Measurements from ENCODE around the gene JUNB. TPM values are rescaled to one million over a fixed set of nuclear protein-coding genes. Genes with fewer than 3 reads are reported as not detected.

JUNB gene
- total RNA-seq, 1 donor from 2014 or later: 1.5 TPM

- no peak for TF ChIP-seq EZH2 (IDR thresholded peaks at IDR 0.05)
- TF ChIP-seq, protein P1, sequence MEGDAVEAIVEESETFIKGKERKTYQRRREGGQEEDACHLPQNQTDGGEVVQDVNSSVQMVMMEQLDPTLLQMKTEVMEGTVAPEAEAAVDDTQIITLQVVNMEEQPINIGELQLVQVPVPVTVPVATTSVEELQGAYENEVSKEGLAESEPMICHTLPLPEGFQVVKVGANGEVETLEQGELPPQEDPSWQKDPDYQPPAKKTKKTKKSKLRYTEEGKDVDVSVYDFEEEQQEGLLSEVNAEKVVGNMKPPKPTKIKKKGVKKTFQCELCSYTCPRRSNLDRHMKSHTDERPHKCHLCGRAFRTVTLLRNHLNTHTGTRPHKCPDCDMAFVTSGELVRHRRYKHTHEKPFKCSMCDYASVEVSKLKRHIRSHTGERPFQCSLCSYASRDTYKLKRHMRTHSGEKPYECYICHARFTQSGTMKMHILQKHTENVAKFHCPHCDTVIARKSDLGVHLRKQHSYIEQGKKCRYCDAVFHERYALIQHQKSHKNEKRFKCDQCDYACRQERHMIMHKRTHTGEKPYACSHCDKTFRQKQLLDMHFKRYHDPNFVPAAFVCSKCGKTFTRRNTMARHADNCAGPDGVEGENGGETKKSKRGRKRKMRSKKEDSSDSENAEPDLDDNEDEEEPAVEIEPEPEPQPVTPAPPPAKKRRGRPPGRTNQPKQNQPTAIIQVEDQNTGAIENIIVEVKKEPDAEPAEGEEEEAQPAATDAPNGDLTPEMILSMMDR (IDR thresholded peaks at IDR 0.05): peak; percentile 92
- Histone ChIP-seq H3K27me3 (peaks cover 21% of the 10 kb centered on the region), H4K20me1 (ENCODE audit: low read depth) (no peaks in the 10 kb centered on the region), H3K4me2 (peak overlapping the region; percentile 67), H3K9ac (no peak overlapping the region), H3K27ac (no peak overlapping the region), H3K4me1 (no peaks in the 10 kb centered on the region), H3K36me3 (no peaks in the 10 kb centered on the region), H2AFZ (replicated peaks) (peak overlapping the region; percentile 10), H3K79me2 (ENCODE audit: low read depth) (no peaks in the 10 kb centered on the region), H3K4me3 (peak overlapping the region; percentile 31), H3K9me3 (ENCODE audit: low read depth) (no peaks in the 10 kb centered on the region), H3F3A (ENCODE audit: low read depth) (peaks cover 19% of the 10 kb centered on the region)
- H3K27me3 Mint-ChIP-seq (ENCODE audit: insufficient read depth, low read depth): peaks cover 23% of the 10 kb centered on the region
- H3K4me1 Mint-ChIP-seq: peaks cover 8% of the 10 kb centered on the region
- H3K9me3 Mint-ChIP-seq: peaks cover 8% of the 10 kb centered on the region
- H3K36me3 Mint-ChIP-seq: peaks cover 4% of the 10 kb centered on the region
- DNase-seq (ENCODE audit: low spot score): peak; percentile 90
- peak overlapping the region; percentile 80 for H3K4me3 Mint-ChIP-seq
- no peak overlapping the region for H3K27ac Mint-ChIP-seq
Measured at GRCh38 chr19:12757544-12758274, 33.6 kb upstream of the JUNB start.

- Mint-ChIP-seq H3K36me3 (peaks cover 4% of the 10 kb centered on the region), H3K9me3 (peaks cover 8% of the 10 kb centered on the region), H3K27me3 (ENCODE audit: insufficient read depth, low read depth) (peaks cover 7% of the 10 kb centered on the region), H3K4me1 (peaks cover 8% of the 10 kb centered on the region), H3K27ac (no peak overlapping the region), H3K4me3 (no peak overlapping the region)
- H3K36me3 ChIP-seq: no peaks in the 10 kb centered on the region
- peaks cover 19% of the 10 kb centered on the region for H3F3A ChIP-seq (ENCODE audit: low read depth)
- DNase-seq (ENCODE audit: low spot score): no peak
- H2AFZ ChIP-seq (replicated peaks): no peak overlapping the region
- no peak overlapping the region for H3K4me3 ChIP-seq
- no peak overlapping the region for H3K9ac ChIP-seq
- H3K79me2 ChIP-seq (ENCODE audit: low read depth): no peaks in the 10 kb centered on the region
- no peaks in the 10 kb centered on the region for H3K4me1 ChIP-seq
- H3K27me3 ChIP-seq: peaks cover 5% of the 10 kb centered on the region
- no peak overlapping the region for H3K27ac ChIP-seq
- no peaks in the 10 kb centered on the region for H4K20me1 ChIP-seq (ENCODE audit: low read depth)
- no peaks in the 10 kb centered on the region for H3K9me3 ChIP-seq (ENCODE audit: low read depth)
- TF ChIP-seq EZH2 (IDR thresholded peaks at IDR 0.05) (no peak), EZH2phosphoT487 (IDR thresholded peaks at IDR 0.05) (no peak)
- TF ChIP-seq, protein P1 (IDR thresholded peaks at IDR 0.05): no peak
- H3K4me2 ChIP-seq: no peak overlapping the region
Measured at GRCh38 chr19:12759686-12760085, 31.6 kb upstream of the JUNB start.

- H3K27ac Mint-ChIP-seq: no peak overlapping the region
- H3K36me3 Mint-ChIP-seq: peaks cover 6% of the 10 kb centered on the region
- peaks cover 13% of the 10 kb centered on the region for H3F3A ChIP-seq (ENCODE audit: low read depth)
Measured at GRCh38 chr19:12763100-12763499, 28.2 kb upstream of the JUNB start.

More at GRCh38 chr19:12763100-12763499, 28.2 kb upstream of the JUNB start:
- H3K27me3 Mint-ChIP-seq (ENCODE audit: insufficient read depth, low read depth): peaks cover 8% of the 10 kb centered on the region
- no peak overlapping the region for H3K4me3 ChIP-seq
- H3K4me3 Mint-ChIP-seq: no peak overlapping the region
- H3K4me1 ChIP-seq: no peaks in the 10 kb centered on the region
- peaks cover 5% of the 10 kb centered on the region for H3K4me1 Mint-ChIP-seq
- no peak overlapping the region for H2AFZ ChIP-seq (replicated peaks)
- DNase-seq (ENCODE audit: low spot score): no peak
- no peaks in the 10 kb centered on the region for H3K79me2 ChIP-seq (ENCODE audit: low read depth)
- TF ChIP-seq, protein P1 (IDR thresholded peaks at IDR 0.05): no peak
- no peak for TF ChIP-seq EZH2phosphoT487 (IDR thresholded peaks at IDR 0.05)
- no peak for TF ChIP-seq EZH2 (IDR thresholded peaks at IDR 0.05)
- H3K36me3 ChIP-seq: no peaks in the 10 kb centered on the region
- H3K9ac ChIP-seq: no peak overlapping the region
- no peaks in the 10 kb centered on the region for H3K27me3 ChIP-seq
- no peak overlapping the region for H3K4me2 ChIP-seq
- peaks cover 8% of the 10 kb centered on the region for H3K9me3 Mint-ChIP-seq
- H3K9me3 ChIP-seq (ENCODE audit: low read depth): no peaks in the 10 kb centered on the region
- H4K20me1 ChIP-seq (ENCODE audit: low read depth): no peaks in the 10 kb centered on the region
- no peak overlapping the region for H3K27ac ChIP-seq

Measured in neural progenitor cell (in vitro differentiated cells).